ENCODE results near the gene SNX5.

SNX5 gene

DNA sequence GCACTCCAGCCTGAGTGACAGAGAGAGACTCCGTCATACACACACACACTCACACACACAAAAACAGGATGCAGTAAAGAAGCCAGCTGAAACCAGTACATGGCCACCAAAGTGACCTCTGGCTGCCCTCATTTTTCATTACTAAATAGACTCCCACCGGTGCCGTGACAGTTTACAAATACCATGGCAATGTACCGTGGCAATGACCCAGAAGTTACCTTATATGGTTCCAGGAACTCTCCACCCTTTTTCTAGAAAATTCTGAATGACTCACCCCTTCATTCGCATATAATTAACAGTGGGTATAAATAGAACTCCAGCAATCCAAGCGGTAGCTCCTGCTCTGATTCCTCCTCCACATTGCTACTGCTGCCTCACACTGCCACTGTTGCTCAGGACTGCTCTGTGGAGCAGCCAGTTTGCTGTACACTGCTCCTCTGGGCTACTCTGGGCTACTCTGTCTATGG is 57.7 kb downstream of the SNX5 start:
- no peak for DNase-seq

DNA sequence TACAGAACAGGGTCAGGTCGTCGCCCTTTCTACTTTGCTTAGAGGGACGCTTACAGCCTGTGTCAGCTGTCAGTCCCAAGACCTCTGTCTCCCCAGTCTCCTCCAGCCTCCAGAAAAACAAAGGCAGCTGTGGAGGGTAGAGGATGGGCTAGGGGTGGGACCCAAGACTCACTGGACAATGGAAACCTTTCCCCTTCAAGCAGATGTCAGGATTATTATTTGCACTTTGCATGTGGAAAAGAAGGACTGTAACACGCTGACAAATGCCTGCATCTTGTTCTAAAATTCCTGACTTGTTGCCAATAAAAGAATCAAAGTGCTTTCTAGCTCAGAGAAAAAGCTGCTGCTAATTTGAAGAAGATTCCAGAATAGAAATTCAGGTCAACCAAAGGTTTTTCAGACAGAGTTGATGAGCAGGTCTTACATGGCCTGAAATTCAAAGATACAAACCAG is 58.7 kb downstream of the SNX5 start:
- no peak for DNase-seq

DNA sequence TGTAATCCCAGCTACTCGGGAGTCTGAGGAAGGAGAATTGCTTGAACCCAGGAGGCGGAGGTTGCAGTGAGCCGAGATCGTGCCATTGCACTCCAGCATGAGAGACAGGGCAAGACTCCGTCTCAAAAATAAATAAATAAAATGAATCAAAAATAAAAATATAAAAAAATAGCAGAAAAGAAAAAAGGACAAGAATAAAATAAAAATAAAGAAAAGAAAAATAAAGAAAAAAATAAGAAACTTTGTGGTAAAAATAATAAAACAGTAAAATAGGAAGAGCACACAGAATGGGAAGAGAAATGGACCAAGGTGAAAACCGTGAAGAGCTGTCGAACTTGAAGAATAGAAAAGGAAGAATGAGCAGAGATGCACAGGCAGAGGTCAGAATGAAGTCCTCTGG is 63.0 kb downstream of the SNX5 start:
- no peak for DNase-seq

DNA sequence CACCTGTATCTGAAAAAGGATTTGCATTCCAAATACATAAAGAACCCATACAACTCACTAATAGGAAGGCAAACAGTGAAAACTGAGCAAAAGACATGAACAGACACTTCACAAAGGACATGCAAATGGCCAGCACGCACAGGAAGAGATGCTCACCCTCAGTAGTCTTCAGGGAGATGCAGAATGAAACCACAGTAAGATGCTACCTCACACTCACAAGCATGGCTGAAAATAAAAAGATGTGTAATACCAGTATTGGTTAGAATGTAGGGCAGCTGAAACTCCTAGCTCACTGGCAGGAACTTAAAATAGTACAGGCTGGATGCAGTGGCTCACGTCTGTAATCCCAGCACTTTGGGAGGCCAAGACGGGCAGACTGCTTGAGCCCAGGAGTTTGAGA is 64.6 kb downstream of the SNX5 start:
- DNase-seq = no peak

DNA sequence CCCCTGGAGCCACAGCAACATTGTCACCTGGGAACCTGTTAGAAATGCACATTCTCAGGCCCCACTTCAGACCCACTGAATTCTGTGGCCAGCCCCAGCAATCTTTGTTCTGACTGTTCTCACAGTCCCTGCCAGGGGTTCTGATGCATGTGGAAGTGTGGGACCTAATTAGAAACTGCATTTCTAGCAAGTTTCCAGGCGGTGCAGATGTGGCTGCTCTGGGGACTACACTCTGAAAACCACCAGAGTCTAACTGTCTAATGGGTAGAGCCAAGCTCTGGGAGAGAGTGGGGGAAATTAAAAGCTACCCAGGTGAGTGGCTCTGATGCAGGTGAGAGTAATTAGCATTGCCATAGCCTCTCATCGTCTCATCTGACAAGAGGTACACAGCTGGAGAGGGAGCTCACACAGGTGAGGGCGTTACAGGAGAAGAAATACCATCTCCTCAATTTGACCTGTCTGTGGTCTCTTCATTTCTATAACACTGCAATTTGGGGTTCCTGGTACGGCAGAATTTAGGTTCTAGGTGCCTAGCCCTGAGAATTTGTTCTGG is 66.0 kb downstream of the SNX5 start:
- DNase-seq = no peak

DNA sequence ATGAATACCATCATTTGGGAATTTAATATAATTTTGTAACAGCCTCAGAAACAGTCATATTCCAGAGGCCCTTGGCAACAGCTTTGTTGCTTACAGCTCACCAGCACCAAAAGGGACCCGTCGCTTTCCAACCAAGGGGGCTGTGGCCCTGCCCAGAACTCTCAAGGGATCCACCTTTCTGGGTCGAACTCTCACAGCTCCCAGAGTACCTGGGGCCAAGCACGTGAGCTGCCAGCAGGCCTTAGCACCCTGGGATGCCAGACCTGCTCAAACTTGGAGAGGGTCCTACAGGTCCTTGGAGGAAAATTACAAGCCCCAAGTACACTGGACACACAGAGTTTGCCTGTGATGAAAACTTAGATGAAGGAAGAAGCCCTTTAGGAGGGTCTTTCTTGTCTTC is 66.6 kb downstream of the SNX5 start:
- no peak for DNase-seq

DNA sequence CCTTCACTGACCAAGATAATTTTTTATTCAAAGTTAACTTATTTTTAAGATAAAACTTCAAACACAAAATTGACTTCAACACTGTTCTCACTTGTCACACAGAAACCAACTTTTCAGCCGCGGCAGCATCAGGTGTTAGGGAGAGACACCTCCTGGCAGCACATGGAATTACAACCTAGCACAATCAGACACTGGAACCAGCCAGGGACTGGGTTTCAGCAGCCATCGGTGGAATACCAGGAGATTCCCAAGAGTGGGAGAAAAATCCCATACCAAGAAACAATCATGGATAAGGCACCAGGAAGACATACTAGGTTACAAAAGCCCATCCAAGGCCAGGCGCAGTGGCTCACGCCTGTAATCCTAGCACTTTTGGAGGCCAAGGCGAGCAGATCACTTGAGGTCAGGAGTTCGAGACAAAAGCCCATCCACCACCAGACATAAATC is 70.0 kb downstream of the SNX5 start:
- DNase-seq = peak; percentile 63

DNA sequence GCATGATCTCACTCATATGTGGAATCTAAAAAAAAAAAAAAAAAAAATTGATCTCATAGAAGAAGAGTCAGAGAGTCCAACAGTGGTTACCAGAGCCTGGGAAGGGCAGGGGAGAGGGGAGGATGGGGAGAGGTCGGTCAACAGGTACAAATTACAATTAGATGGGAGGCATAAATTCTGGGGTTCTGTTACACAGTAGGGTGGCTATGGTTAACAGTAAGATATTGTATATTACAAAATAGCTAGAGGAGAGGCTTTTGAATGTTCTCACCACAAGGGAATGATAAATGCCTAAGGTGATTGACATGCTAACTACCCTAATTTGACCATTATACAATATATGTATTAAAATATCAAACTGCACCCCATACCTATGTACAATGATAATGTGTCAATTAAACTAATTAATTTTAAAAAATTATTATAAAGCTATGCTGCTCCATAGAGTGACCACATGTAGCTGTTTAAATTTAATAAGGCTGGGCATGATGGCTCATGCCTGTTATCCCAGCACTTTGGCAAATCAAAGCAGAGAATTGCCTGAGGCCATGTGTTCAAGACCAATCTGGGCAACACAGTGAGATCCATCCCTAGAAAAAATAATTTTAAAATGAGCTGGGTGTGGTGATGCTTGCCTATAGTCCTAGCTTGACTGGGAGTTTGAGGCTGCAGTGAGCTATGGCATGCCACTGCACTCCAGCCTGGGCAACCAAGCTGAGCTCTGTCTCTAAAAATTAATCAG is 70.9 kb downstream of the SNX5 start:
- DNase-seq = no peak

DNA sequence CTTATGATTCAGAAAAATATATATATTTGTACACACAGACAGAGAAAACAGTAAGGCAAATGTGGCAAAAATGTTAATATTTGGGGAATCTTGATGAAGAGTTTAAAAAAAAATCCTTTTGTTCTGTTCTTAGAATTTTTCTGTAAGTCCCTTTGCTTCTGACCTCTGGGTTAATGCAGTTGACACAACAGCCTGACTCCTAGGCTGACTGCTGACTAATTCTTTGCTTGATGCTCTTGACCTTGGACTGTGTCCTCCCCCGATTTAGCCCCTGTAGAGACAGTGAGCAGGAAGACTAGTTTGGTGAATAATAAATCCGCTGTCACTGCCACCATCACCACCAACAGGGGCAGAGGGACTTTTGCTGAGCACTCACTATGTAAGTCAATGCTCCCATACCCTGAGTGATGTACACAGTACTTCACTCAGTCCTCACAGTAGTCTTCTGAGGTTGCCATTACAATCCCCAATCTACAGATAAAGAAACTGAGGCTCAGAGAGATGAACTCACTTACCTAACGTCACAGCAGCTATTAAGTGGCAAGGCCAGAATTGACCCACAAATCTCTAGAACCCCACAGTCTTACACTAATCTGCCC is 71.7 kb downstream of the SNX5 start:
- DNase-seq = no peak

DNA sequence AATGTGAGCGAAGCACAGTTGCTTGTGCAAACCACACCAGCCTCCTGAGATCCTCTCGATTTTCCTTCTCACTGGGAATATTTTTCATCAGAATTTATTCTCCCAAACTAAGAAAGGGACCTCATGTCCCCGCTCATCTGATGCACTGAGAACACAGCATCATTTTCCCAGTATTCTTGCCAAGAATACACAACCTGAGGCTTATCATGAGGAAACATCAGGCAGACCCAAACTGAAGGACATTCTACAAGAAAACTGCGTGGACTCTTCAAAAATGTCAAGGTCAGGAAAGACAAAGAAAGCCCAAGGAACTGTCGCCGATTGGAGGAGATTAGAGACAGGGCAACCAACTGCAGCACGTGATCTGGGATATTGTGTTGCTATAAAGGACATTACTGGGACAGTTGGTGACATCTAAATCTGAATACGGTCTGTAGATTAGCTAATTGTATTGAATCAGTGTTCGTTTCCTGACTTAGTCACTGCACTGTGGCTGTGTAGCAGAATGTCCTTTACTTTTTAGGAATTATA is 72.3 kb downstream of the SNX5 start:
- DNase-seq = no peak

DNA sequence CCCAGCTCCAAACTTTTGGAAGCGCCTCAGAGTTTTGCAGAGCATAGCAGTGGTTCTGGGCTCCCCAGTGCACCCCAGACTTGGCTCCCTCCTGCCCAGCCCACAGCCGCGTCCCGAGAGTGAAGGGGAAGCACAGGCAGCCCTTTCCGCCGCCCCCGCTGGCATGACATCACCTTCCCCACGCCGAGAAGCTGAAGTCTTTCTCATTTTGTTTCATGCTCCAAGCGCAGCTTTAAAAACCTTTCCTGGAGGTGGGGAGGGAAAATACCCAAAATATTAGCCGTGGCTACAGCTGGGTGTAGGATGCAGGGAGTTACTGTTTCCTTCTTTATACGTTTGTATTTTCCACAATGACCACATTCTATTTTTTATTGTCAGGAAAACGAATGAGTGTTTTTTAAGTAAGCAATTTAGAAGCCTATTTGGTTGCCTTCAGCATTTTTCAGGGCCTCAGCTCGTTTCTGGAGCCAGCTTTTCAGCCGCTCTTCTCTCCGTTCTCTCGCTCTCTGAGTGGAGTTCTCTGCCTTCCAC is 72.9 kb downstream of the SNX5 start:
- DNase-seq = peak; percentile 8

DNA sequence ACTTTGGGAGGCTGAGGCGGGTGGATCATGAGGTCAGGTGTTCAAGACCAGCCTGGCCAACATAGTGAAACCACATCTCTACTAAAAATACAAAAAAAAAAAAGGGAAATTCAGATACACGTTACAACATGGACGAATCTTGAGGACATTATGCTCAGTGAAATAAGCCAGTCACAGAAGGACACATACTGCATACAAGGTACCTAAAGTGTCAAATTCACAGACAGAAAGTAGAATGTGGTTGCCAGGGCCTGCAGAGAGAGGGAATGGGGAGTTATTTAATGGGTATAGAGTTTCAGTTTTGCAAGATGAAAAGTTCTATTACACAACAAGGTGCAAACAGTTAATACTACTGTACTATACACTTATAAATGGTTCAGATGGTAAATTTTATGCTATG is 75.1 kb downstream of the SNX5 start:
- no peak for DNase-seq

DNA sequence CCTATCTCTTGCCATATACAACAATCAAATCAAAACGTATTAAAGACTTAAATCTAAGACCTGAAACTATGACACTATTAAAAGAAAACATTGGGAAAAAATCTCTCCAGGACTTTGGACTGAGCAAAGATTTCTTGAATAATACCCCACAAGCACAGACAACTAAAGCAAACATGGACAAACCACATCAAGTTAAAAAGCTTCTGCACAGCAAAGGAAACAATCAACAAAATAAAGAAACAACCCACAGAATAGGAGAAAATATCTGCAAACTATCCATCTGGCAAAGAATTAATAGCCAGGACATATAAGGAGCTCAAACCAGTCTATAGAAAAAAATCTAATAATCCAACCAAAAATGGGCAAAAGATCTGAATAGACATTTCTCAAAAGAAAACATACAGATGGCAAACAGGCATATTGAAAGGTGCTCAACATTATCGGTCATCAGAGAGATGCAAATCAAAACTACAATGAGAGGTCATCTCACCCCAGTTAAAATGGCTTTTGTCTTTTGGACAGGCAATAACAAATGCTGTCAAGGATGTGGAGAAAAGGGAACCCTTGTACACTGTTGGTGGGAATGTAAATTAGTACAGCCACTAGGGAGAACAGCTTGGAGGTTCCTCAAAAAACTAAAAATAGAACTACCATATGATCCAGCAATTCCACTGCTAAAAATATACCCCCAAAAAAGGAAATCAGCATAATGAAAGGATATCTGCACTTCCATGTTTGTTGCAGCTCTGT is 76.2 kb downstream of the SNX5 start:
- DNase-seq = no peak

Data from CD4-positive, alpha-beta T cell treated with Interleukin-4 for 4 hours (primary cell).